Measurements from ENCODE around the gene PLA2G12A. TPM values are rescaled to one million over a fixed set of nuclear protein-coding genes. Genes with fewer than 3 reads are reported as not detected.

The PLA2G12A gene
- total RNA-seq, 1 experiment from 2014 or later: 47.3 TPM

DNA sequence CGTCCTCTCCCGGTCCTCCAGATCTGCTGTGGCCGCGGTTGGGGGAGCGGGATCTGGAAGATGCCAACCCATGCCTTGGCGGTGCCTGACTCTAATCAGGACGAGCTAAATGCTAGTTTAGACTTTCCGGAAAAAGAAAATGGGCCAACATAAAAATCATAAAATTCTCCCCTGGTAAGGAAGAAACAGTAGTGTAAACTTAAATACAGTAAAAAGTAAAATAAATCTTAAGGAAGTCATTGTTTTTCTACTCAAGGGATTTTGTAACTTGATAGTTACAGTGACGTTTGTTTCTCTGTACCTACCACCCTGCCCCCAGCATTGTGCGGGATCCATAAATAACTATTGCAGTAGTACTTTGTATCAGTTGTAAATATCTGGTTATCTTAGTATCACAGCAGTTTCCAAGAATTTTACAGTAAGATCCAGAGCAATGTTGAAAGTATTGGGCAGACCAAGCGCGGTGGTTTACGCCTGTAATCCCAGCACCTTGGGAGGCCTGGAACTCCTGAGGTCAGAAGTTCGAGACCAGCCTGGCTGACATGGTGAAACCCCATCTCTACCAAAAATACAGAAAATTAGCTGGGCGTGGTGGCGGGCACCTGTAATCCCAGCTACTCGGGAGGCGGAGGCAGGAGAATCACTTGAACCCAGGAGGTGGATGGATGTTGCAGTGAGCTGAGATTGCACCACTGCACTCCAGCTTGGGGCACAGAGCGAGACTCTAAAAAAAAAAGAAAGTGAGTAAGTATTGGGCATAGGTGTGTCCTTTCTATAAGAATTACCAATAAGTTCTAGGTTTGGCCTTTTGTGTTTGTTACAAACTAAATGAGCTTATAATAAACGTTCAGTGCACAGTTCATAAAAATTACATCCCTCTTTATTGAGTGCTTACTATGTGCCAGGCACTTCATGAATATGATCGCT lies 1.0 kb upstream of the PLA2G12A start:
- no CpG with 5 or more reads among the region's 21 CpGs for WGBS (ENCODE audit: extremely low coverage, insufficient read length, low lambda C conversion rate)
- no peak overlapping the region for H3K27ac ChIP-seq (ENCODE audit: insufficient read length, low read depth, low read length)
- no peak overlapping the region for H3K4ac ChIP-seq (ENCODE audit: low read depth, low read length)
- H2AFZ ChIP-seq (ENCODE audit: low read length): no peak overlapping the region
- H3K4me2 ChIP-seq (ENCODE audit: insufficient read depth, insufficient read length, low read length): peak overlapping the region; percentile 63
- no peak overlapping the region for H3T11ph ChIP-seq (ENCODE audit: low read length)
- Mint-ChIP-seq H3K27me3 (ENCODE audit: low read depth) (no peaks in the 10 kb centered on the region), H3K4me3 (peak overlapping the region; percentile 81 to 88), H3K9me3 (no peaks in the 10 kb centered on the region), H3K36me3 (ENCODE audit: insufficient read depth in 1 of 3, low read depth in 3 of 3) (peaks cover under 1 to 11% (median 6%) of the 10 kb centered on the region in 3 experiments; a peak in 6 of 7 replicates), H3K4me1 (peaks cover 12 to 14% of the 10 kb centered on the region in 2 experiments), H3K27ac (peak overlapping the region; percentile 94 to 97 (median 95))
- TF ChIP-seq, protein P1, sequence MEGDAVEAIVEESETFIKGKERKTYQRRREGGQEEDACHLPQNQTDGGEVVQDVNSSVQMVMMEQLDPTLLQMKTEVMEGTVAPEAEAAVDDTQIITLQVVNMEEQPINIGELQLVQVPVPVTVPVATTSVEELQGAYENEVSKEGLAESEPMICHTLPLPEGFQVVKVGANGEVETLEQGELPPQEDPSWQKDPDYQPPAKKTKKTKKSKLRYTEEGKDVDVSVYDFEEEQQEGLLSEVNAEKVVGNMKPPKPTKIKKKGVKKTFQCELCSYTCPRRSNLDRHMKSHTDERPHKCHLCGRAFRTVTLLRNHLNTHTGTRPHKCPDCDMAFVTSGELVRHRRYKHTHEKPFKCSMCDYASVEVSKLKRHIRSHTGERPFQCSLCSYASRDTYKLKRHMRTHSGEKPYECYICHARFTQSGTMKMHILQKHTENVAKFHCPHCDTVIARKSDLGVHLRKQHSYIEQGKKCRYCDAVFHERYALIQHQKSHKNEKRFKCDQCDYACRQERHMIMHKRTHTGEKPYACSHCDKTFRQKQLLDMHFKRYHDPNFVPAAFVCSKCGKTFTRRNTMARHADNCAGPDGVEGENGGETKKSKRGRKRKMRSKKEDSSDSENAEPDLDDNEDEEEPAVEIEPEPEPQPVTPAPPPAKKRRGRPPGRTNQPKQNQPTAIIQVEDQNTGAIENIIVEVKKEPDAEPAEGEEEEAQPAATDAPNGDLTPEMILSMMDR (conservative IDR thresholded peaks at IDR 0.05): no peak
- H3K9ac ChIP-seq (ENCODE audit: extremely low read depth, insufficient read length, low read length): peak overlapping the region; percentile 21
- H3K23ac ChIP-seq (ENCODE audit: insufficient read length, low read depth, low read length): no peak overlapping the region
- H4K91ac ChIP-seq (ENCODE audit: insufficient read length, low read depth, low read length): no peak overlapping the region
- H3K56ac ChIP-seq (ENCODE audit: insufficient read length, low read depth, low read length): no peak overlapping the region
- H2BK5ac ChIP-seq (ENCODE audit: insufficient read length, low read length): no peak overlapping the region
- no peak overlapping the region for H2BK20ac ChIP-seq (ENCODE audit: low read depth, low read length, poor library complexity, severe bottlenecking)
- H3K79me2 ChIP-seq (ENCODE audit: insufficient read depth, low read length): peaks cover 9% of the 10 kb centered on the region; the same call in 1 of the 2 replicates
- no peak for DNase-seq
- H3K4me1 ChIP-seq (ENCODE audit: insufficient read depth, low read length): no peaks in the 10 kb centered on the region
- H3K14ac ChIP-seq (ENCODE audit: insufficient read depth, low read length): peak overlapping the region; percentile 9; the same call in 1 of the 2 replicates
- H3K79me1 ChIP-seq (ENCODE audit: insufficient read depth, low read depth, low read length, poor library complexity, severe bottlenecking): no peaks in the 10 kb centered on the region
- no peak overlapping the region for H2BK120ac ChIP-seq (ENCODE audit: low read depth, low read length, poor library complexity, severe bottlenecking)
- H2AK5ac ChIP-seq (ENCODE audit: insufficient read length, low read length): no peak overlapping the region
- no peak overlapping the region for H4K8ac ChIP-seq (replicated peaks; ENCODE audit: insufficient read length, low read depth, low read length)
- no peaks in the 10 kb centered on the region for H3K9me3 ChIP-seq (ENCODE audit: control insufficient read depth, low read depth, low read length)
- no peak overlapping the region for H2BK12ac ChIP-seq (ENCODE audit: insufficient read length, low read depth, low read length)
- no peaks in the 10 kb centered on the region for H3K27me3 ChIP-seq (ENCODE audit: insufficient read depth, low read length)
- no peak overlapping the region for H4K5ac ChIP-seq (ENCODE audit: insufficient read length, low read depth, low read length)
- no peak overlapping the region for H3K18ac ChIP-seq (ENCODE audit: insufficient read length, low read depth, low read length)
- H2BK15ac ChIP-seq (ENCODE audit: low read depth, low read length): no peak overlapping the region
- no peaks in the 10 kb centered on the region for H4K20me1 ChIP-seq (ENCODE audit: control insufficient read depth, insufficient read depth, insufficient read length)
- peaks cover 4% of the 10 kb centered on the region for H3K23me2 ChIP-seq (ENCODE audit: insufficient read length, low read depth, low read length, poor library complexity, severe bottlenecking)

Measured in H9 (cell line).